HG03060 (cell line): ENCODE measurements around the gene PHF13.
"Not testable (repeated sequence)": the region's sequence is repeated elsewhere in the genome, so short reads cannot be mapped to it uniquely, and the experiment has no call there.

Source experiments
- ATAC-seq: cut with Tn5 transposase; IDR thresholded peaks from one replicate; pipeline ENCODE4 v1.9.1; 2021; ENCODE audit warnings: low read depth, moderate number of reproducible peaks; ENCODE audit not compliant: unreplicated experiment

Gene PHF13

GRCh38 chr1:6653436-6654290, 40.1 kb downstream of the PHF13 start:
- no peak for ATAC-seq

- no peak for ATAC-seq
Measured at GRCh38 chr1:6657138-6657537, 43.6 kb downstream of the PHF13 start.

- ATAC-seq: no peak
Measured at GRCh38 chr1:6658359-6659060, 45.0 kb downstream of the PHF13 start.

- ATAC-seq: no peak
Measured at GRCh38 chr1:6660415-6661049, 47.0 kb downstream of the PHF13 start.

GRCh38 chr1:6662468-6662867, 48.9 kb downstream of the PHF13 start:
- ATAC-seq: not testable (repeated sequence)

GRCh38 chr1:6666696-6667095, 53.2 kb downstream of the PHF13 start:
- no peak for ATAC-seq

GRCh38 chr1:6667139-6667538, 53.6 kb downstream of the PHF13 start:
- ATAC-seq: no peak

- ATAC-seq: no peak
Measured at GRCh38 chr1:6668503-6668902, 55.0 kb downstream of the PHF13 start.

- no peak for ATAC-seq
Measured at GRCh38 chr1:6672558-6672957, 59.0 kb downstream of the PHF13 start.
